Measurements from ENCODE around the gene PDE7B. TPM values are rescaled to one million over a fixed set of nuclear protein-coding genes. Genes with fewer than 3 reads are reported as not detected.

Gene PDE7B
- total RNA-seq, 1 experiment from 2014 or later = not detected

DNA sequence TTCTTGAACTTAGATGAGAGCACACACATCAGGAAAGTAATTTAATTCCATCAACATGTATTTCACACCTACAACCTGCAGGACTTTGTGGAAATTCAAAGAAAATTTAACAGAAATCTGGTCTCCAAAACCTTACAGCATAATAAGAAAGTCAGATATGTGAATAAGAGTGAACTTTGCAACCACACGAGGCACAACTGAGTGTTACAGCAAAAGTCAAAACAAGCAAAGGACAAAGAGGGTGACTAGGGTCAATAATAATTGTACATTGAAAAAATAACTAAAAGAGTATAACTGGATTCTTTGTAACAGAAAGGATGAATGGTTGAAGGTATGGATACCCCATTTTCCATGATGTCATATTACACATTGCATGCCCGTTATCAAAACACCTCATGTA lies 284.8 kb downstream of the PDE7B start:
- H3K9me3 Mint-ChIP-seq = peaks cover 6% of the 10 kb centered on the region
- CTCF ChIA-PET = no interaction called here
- no peaks in the 10 kb centered on the region for H3K36me3 Mint-ChIP-seq
- no peak for TF ChIP-seq ZNF423 (CRISPR knock-in tag; IDR thresholded peaks at IDR 0.05)
- no peak for TF ChIP-seq ATF1 (CRISPR knock-in tag; IDR thresholded peaks at IDR 0.05)
- TF ChIP-seq, protein P1, sequence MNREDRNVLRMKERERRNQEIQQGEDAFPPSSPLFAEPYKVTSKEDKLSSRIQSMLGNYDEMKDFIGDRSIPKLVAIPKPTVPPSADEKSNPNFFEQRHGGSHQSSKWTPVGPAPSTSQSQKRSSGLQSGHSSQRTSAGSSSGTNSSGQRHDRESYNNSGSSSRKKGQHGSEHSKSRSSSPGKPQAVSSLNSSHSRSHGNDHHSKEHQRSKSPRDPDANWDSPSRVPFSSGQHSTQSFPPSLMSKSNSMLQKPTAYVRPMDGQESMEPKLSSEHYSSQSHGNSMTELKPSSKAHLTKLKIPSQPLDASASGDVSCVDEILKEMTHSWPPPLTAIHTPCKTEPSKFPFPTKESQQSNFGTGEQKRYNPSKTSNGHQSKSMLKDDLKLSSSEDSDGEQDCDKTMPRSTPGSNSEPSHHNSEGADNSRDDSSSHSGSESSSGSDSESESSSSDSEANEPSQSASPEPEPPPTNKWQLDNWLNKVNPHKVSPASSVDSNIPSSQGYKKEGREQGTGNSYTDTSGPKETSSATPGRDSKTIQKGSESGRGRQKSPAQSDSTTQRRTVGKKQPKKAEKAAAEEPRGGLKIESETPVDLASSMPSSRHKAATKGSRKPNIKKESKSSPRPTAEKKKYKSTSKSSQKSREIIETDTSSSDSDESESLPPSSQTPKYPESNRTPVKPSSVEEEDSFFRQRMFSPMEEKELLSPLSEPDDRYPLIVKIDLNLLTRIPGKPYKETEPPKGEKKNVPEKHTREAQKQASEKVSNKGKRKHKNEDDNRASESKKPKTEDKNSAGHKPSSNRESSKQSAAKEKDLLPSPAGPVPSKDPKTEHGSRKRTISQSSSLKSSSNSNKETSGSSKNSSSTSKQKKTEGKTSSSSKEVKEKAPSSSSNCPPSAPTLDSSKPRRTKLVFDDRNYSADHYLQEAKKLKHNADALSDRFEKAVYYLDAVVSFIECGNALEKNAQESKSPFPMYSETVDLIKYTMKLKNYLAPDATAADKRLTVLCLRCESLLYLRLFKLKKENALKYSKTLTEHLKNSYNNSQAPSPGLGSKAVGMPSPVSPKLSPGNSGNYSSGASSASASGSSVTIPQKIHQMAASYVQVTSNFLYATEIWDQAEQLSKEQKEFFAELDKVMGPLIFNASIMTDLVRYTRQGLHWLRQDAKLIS (CRISPR knock-in tag; IDR thresholded peaks at IDR 0.05; ENCODE audit: borderline replicate concordance) = no peak
- TF ChIP-seq, protein P2, sequence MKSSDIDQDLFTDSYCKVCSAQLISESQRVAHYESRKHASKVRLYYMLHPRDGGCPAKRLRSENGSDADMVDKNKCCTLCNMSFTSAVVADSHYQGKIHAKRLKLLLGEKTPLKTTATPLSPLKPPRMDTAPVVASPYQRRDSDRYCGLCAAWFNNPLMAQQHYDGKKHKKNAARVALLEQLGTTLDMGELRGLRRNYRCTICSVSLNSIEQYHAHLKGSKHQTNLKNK (CRISPR knock-in tag; IDR thresholded peaks at IDR 0.05) = no peak
- no peak for TF ChIP-seq ZNF416 (CRISPR knock-in tag; IDR thresholded peaks at IDR 0.05)
- TF ChIP-seq ESRRA (CRISPR knock-in tag; IDR thresholded peaks at IDR 0.05; ENCODE audit: borderline replicate concordance) = no peak
- TF ChIP-seq, protein P3, sequence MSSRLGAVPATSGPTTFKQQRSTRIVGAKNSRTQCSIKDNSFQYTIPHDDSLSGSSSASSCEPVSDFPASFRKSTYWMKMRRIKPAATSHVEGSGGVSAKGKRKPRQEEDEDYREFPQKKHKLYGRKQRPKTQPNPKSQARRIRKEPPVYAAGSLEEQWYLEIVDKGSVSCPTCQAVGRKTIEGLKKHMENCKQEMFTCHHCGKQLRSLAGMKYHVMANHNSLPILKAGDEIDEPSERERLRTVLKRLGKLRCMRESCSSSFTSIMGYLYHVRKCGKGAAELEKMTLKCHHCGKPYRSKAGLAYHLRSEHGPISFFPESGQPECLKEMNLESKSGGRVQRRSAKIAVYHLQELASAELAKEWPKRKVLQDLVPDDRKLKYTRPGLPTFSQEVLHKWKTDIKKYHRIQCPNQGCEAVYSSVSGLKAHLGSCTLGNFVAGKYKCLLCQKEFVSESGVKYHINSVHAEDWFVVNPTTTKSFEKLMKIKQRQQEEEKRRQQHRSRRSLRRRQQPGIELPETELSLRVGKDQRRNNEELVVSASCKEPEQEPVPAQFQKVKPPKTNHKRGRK (CRISPR knock-in tag; IDR thresholded peaks at IDR 0.05; ENCODE audit: borderline replicate concordance) = no peak
- TF ChIP-seq, protein P4, sequence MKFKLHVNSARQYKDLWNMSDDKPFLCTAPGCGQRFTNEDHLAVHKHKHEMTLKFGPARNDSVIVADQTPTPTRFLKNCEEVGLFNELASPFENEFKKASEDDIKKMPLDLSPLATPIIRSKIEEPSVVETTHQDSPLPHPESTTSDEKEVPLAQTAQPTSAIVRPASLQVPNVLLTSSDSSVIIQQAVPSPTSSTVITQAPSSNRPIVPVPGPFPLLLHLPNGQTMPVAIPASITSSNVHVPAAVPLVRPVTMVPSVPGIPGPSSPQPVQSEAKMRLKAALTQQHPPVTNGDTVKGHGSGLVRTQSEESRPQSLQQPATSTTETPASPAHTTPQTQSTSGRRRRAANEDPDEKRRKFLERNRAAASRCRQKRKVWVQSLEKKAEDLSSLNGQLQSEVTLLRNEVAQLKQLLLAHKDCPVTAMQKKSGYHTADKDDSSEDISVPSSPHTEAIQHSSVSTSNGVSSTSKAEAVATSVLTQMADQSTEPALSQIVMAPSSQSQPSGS (CRISPR knock-in tag; IDR thresholded peaks at IDR 0.05; ENCODE audit: borderline replicate concordance, low read depth) = no peak
- no peak for TF ChIP-seq NR3C1 (CRISPR knock-in tag; conservative IDR thresholded peaks at IDR 0.05; ENCODE audit: low read depth)
- TF ChIP-seq EMX1 (CRISPR knock-in tag; IDR thresholded peaks at IDR 0.05) = no peak
- TF ChIP-seq RORB (CRISPR knock-in tag; IDR thresholded peaks at IDR 0.05) = no peak
- ATAC-seq = no peak
- H3K4me3 Mint-ChIP-seq = no peak overlapping the region
- POLR2A ChIA-PET = no interaction called here
- DNase-seq (ENCODE audit: low spot score) = no peak
- H3K27ac Mint-ChIP-seq = no peak overlapping the region
- H3K4me1 Mint-ChIP-seq = no peaks in the 10 kb centered on the region
- no peaks in the 10 kb centered on the region for H3K27me3 Mint-ChIP-seq (ENCODE audit: low read depth)

DNA sequence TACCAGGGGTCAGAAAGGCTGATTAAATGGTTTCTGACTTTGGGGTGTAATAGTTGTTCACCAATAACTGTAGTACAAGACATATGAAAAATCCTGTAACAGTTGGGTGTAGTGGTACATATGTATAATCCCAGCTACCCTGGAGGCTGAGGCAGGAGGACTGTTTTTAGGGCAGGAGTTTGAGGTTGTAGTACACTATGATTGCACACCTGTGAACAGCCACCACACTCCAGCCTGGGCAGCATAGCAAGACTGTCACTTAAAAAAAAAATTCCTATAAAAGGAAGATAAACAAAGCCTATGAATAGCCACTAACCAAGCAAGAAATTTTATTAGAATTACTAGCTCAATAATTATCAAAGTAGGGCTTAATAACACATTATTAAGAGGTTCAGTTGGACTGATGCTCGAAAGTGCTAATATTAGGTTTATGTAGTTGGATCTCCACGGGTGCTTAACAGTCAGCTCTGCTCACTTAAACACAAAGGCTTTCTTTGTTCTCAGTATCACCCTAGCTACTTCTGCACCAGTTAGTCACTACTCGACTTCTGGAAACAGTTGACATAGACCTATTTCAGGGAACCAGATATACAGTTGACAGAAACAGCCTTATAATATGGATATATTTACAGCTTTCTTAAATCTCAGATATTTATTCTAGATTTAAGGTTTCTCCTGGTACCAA lies 285.6 kb downstream of the PDE7B start:
- DNase-seq (ENCODE audit: low spot score) (no peak), ATAC-seq (no peak)
- POLR2A ChIA-PET = no interaction called here
- no peaks in the 10 kb centered on the region; the same call in 1 of the 2 replicates for H3K27me3 Mint-ChIP-seq (ENCODE audit: low read depth)
- H3K27ac Mint-ChIP-seq = no peak overlapping the region
- no peaks in the 10 kb centered on the region for H3K4me1 Mint-ChIP-seq
- CTCF ChIA-PET = no interaction called here
- H3K36me3 Mint-ChIP-seq = no peaks in the 10 kb centered on the region
- peaks cover 14% of the 10 kb centered on the region for H3K9me3 Mint-ChIP-seq
- no peak overlapping the region for H3K4me3 Mint-ChIP-seq
- no peak for TF ChIP-seq ESRRA (CRISPR knock-in tag; IDR thresholded peaks at IDR 0.05; ENCODE audit: borderline replicate concordance)
- TF ChIP-seq, protein P5, sequence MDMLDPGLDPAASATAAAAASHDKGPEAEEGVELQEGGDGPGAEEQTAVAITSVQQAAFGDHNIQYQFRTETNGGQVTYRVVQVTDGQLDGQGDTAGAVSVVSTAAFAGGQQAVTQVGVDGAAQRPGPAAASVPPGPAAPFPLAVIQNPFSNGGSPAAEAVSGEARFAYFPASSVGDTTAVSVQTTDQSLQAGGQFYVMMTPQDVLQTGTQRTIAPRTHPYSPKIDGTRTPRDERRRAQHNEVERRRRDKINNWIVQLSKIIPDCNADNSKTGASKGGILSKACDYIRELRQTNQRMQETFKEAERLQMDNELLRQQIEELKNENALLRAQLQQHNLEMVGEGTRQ (CRISPR knock-in tag; IDR thresholded peaks at IDR 0.05) = no peak
- no peak for TF ChIP-seq TP53 (CRISPR knock-in tag; IDR thresholded peaks at IDR 0.05)

Data from WTC11 (cell line).